PC-3 (cell line): ENCODE measurements around the gene ELK3.

Source experiments
- CTCF ChIP-seq: fragments of 300-600 bp; sonication (generic); conservative IDR thresholded peaks from 2 replicates; pipeline ENCODE4 v1.5.1; 2017; ENCODE audit warnings: antibody characterized with exemption, low read depth, mild to moderate bottlenecking, low read length
- EZH2 ChIP-seq: fragments of 300-600 bp; sonication (generic); IDR thresholded peaks from one replicate; pipeline ENCODE4 v1.6.1; 2017; ENCODE audit warnings: antibody characterized with exemption, mild to moderate bottlenecking, low read length; ENCODE audit not compliant: unreplicated experiment
- EZH2phosphoT487 ChIP-seq: fragments of 300-600 bp; sonication (generic); IDR thresholded peaks from 2 replicates; pipeline ENCODE4 v1.6.1; 2018; ENCODE audit warnings: mild to moderate bottlenecking, antibody characterized with exemption, low read length, borderline replicate concordance

GRCh38 chr12:96210376-96211055 lies 16.3 kb downstream of the ELK3 start:
- no peak for TF ChIP-seq CTCF
- no peak for TF ChIP-seq EZH2
- TF ChIP-seq EZH2phosphoT487: no peak
